HG02970 (cell line): ENCODE results near the gene VPS26B.
"Not testable (repeated sequence)": the region's sequence is repeated elsewhere in the genome, so short reads cannot be mapped to it uniquely, and the experiment has no call there.

Source experiments
- ATAC-seq: cut with Tn5 transposase; IDR thresholded peaks from one replicate; pipeline ENCODE4 v1.9.1; 2021; ENCODE audit warnings: mild to moderate bottlenecking, moderate library complexity, moderate number of reproducible peaks; ENCODE audit not compliant: unreplicated experiment, low FRiP score

Gene VPS26B

GRCh38 chr11:134223836-134224709 lies at the start of gene VPS26B, which contains the start of gene NCAPD3:
TSS of gene VPS26B (plus strand) at chr11:134224671. CDS start at chr11:134225123, 452 bp downstream.
TSS of gene NCAPD3 (minus strand) at chr11:134223967. CDS start at chr11:134223926, 41 bp downstream.
- peak; percentile 78 for ATAC-seq

GRCh38 chr11:134176284-134176683 lies 48.2 kb upstream of the VPS26B start:
- ATAC-seq: no peak

GRCh38 chr11:134178032-134178674 lies 46.3 kb upstream of the VPS26B start:
- no peak for ATAC-seq

- no peak for ATAC-seq
Measured at GRCh38 chr11:134181707-134182106, 42.8 kb upstream of the VPS26B start.

GRCh38 chr11:134188092-134188491 lies 36.4 kb upstream of the VPS26B start:
- ATAC-seq: not testable (repeated sequence)

- ATAC-seq: no peak
Measured at GRCh38 chr11:134196756-134197155, 27.7 kb upstream of the VPS26B start.

GRCh38 chr11:134199531-134199930 lies 24.9 kb upstream of the VPS26B start:
- ATAC-seq: no peak

- no peak for ATAC-seq
Measured at GRCh38 chr11:134200688-134201087, 23.8 kb upstream of the VPS26B start.

- ATAC-seq: no peak
Measured at GRCh38 chr11:134202661-134203060, 21.8 kb upstream of the VPS26B start.

GRCh38 chr11:134205729-134206128 lies 18.7 kb upstream of the VPS26B start:
- ATAC-seq: no peak

- no peak for ATAC-seq
Measured at GRCh38 chr11:134206185-134206584, 18.3 kb upstream of the VPS26B start.

- ATAC-seq: no peak
Measured at GRCh38 chr11:134207538-134208239, 16.8 kb upstream of the VPS26B start.

- ATAC-seq: no peak
Measured at GRCh38 chr11:134215836-134216235, 8.6 kb upstream of the VPS26B start.

- no peak for ATAC-seq
Measured at GRCh38 chr11:134216816-134217215, 7.7 kb upstream of the VPS26B start.

GRCh38 chr11:134223121-134223520 lies 1.4 kb upstream of the VPS26B start:
- no peak for ATAC-seq

- ATAC-seq: no peak
Measured at GRCh38 chr11:134224710-134225664, 516 bp downstream of the VPS26B start.

GRCh38 chr11:134226806-134227325 lies 2.4 kb downstream of the VPS26B start:
- no peak for ATAC-seq

- ATAC-seq: peak; percentile 31
Measured at GRCh38 chr11:134228625-134229024, 4.2 kb downstream of the VPS26B start.

- no peak for ATAC-seq
Measured at GRCh38 chr11:134229126-134229790, 4.8 kb downstream of the VPS26B start.
